Activated T-helper 2 cell treated with anti-CD3 and anti-CD28 coated beads, Interferon-gamma antibody, Interleukin-2, Interleukin-4, amounts not matched to agents 10 μg/mL and 5 μg/mL and 100 μg/mL, durations not matched to agents 14 hours and 24 hours and 36 hours (primary cell): ENCODE data around the gene CLK4. TPM values are rescaled to one million over a fixed set of nuclear protein-coding genes. Genes with fewer than 3 reads are reported as not detected.
A peak's percentile ranks its signal among the peaks of the same experiment; 100 is the strongest.

ENCODE experiments used
- DNase-seq: peaks from one replicate; pipeline ENCODE4 v3.0.0; 2021; ENCODE audit warnings: low spot score
- H3K27ac Mint-ChIP-seq: one replicate; pipeline ENCODE4 v1.8.0; 2021; ENCODE audit warnings: mixed read lengths
- H3K27me3 Mint-ChIP-seq: one replicate; pipeline ENCODE4 v1.8.0; 2021; ENCODE audit warnings: low read depth, mixed read lengths
- H3K36me3 Mint-ChIP-seq: one replicate; pipeline ENCODE4 v1.8.0; 2021; ENCODE audit warnings: low read depth, mixed read lengths
- H3K4me1 Mint-ChIP-seq: one replicate; pipeline ENCODE4 v1.8.0; 2021; ENCODE audit warnings: low read depth, mixed read lengths
- H3K4me3 Mint-ChIP-seq: one replicate; pipeline ENCODE4 v1.8.0; 2021; ENCODE audit warnings: low read depth, mild to moderate bottlenecking, moderate library complexity, mixed read lengths
- H3K9me3 Mint-ChIP-seq: one replicate; pipeline ENCODE4 v1.8.0; 2021; ENCODE audit warnings: mixed read lengths
- intact Hi-C: fragments of 100-400 bp; cut with micrococcal nuclease; formaldehyde crosslinking; loops from one replicate; pipeline ENCODE4 v1.15.1; 2023
- total RNA-seq: library from RNA; stranded (reverse); gene quantifications from 2 replicates; pipeline ENCODE4 v1.2.3, GENCODE V29; 2022

The CLK4 gene
- total RNA-seq = 21.9 and 23.6 TPM in 2 replicates

DNA sequence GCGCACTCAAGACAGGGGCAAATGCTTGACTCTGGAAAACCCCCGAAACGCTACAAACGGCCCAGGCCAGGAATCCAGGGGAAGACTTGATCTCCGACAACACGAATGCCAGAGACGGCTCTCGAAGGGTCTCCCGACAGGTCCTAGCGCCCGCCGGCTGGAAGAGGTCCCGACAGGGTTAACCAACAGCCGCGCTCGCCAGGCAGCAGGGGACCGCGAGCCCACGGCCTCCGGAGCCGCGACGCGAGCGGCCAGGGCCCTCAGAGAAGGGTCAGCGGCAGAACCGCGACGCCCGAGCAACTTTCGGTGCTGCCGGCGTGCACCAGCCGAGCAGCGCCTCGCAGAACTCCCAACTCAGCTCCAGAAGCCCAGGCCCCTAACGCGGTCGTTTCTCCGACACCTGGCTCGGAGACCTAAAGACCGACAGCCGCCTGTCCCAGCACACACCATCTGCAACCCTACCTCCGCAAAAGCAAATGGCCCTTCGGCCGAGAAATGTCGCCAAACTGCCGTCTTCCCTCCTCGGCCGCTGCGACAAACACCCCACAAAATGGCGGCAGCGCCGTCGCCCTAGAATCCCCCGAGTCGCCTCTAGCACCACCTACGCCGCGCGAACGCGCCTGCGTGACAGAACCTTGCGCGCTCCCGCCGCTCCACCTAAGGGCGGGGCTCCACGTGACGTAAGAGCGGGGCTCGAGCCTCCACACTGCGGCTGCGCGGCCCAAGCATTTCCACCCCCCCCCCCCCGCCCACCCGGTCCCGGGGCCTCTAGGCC, at the start of gene CLK4:
Gene CLK4 (minus strand): TSS at position 567 of the 775 bp plus-strand sequence. CDS start 3,634 bp downstream, outside the sequence.
- Mint-ChIP-seq H3K27ac (peak within 1 kb of the TSS; percentile 98), H3K36me3 (peaks cover 28% of the 10 kb centered on the region), H3K4me3 (peak within 1 kb of the TSS; percentile 97), H3K27me3 (peaks cover 6% of the 10 kb centered on the region), H3K9me3 (no peaks in the 10 kb centered on the region), H3K4me1 (peaks cover 19% of the 10 kb centered on the region)
- intact Hi-C loops = loop anchor here (1.0 to 10.0 kb wide), 7 partner anchors 104 to 1668 kb away; partner anchors contain the start of genes HNRNPH1, MAPK9, PHYKPL and RUFY1
- DNase-seq = peak; percentile 94

DNA sequence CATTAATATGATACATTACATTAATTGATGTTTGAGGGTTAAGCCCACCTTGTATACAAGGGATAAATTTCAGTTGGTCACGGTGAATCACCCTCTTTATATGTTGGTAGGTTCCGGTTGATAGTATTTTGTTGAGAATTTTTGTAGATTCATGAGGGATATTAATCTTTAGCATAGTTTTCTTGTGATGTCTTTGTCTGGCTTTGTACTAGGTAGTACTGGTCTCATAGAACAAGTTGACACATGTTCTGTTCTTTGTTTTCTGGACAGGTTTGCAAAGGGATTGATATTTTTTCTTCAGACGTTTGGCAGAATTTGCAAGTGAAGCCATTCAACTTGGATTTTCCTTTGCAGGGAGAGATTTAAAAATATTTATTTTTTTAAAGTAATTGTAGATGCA, 49.1 kb upstream of the CLK4 start:
- intact Hi-C loops = no loop called here
- H3K27me3 Mint-ChIP-seq = no peaks in the 10 kb centered on the region

DNA sequence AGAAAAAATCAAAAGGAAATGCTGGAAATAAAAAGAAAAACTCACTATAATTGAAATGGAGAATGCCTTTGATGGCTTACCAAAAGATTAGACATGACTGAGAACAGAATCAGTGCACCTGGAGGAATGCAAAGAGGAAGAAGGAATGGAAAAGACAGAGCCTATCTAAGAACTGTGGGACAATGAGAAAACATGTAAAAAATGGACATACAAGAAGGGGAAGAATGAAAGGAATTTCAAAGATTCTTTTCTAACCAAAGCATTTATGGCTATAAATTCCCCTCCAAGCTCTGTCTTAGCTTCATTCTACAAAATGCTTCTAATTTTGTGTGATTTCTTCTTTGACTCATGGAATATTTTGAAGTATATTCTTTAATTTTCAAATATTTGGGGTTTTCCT, 47.5 kb upstream of the CLK4 start:
- Mint-ChIP-seq H3K27me3 (no peaks in the 10 kb centered on the region), H3K9me3 (peaks cover 18% of the 10 kb centered on the region), H3K4me1 (peaks cover 4% of the 10 kb centered on the region), H3K27ac (no peak overlapping the region), H3K36me3 (no peaks in the 10 kb centered on the region), H3K4me3 (no peak overlapping the region)
- no peak for DNase-seq
- intact Hi-C loops = no loop called here

More for the DNA sequence above, 49.1 kb upstream of the CLK4 start:
- Mint-ChIP-seq H3K27ac (no peak overlapping the region), H3K36me3 (no peaks in the 10 kb centered on the region), H3K4me3 (no peak overlapping the region), H3K9me3 (peaks cover 22% of the 10 kb centered on the region), H3K4me1 (peaks cover 4% of the 10 kb centered on the region)
- DNase-seq = no peak

DNA sequence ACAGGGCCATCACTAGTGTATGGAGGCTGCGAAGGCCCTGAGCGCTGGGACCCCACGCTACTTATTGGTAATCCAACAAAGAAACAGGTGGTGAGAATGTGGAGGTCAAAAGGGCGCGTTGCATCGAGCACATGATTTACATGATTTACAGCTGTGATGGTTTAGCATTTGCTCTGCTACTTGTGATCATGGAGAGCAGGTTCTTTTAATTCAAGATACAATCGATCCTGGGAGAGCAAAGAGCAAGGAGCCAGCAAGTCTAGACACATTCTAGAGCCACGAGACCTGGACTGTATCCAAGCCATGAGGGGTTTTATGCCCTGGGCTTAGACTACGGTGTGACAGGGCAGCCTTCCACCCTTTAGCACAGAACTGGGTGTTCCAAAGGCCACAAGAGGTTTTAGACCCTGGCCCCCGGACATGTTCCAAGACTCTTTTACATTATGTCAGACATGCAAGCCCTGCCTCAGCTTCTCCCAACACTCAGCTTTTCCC, 47.0 kb upstream of the CLK4 start:
- Mint-ChIP-seq H3K4me3 (no peak overlapping the region), H3K9me3 (peaks cover 17% of the 10 kb centered on the region), H3K27me3 (no peaks in the 10 kb centered on the region), H3K27ac (no peak overlapping the region), H3K4me1 (peaks cover 4% of the 10 kb centered on the region), H3K36me3 (no peaks in the 10 kb centered on the region)
- intact Hi-C loops = no loop called here
- no peak for DNase-seq

DNA sequence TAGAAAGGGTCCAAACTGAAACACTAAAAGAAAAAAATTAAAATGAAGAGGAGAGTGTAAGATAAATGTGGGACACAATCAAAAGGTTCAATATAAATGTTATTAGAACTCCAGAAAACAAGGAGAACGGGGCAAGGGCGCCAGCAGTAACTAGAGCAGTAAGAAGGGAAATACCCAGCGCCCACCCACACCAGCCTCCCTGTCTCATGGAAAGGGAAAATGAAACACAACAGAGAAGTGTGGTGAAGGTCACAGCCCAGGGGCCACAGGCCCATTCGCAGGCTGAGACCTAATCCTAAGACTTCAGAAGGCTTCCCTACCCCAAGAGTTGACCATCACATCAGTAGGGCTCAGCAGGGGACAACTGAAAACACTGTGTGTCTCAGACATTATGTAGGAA, 45.8 kb upstream of the CLK4 start:
- H3K4me3 Mint-ChIP-seq = no peak overlapping the region
- intact Hi-C loops = no loop called here
- no peaks in the 10 kb centered on the region for H3K27me3 Mint-ChIP-seq
- H3K36me3 Mint-ChIP-seq = no peaks in the 10 kb centered on the region
- peaks cover 14% of the 10 kb centered on the region for H3K9me3 Mint-ChIP-seq
- no peak overlapping the region for H3K27ac Mint-ChIP-seq
- H3K4me1 Mint-ChIP-seq = peaks cover 4% of the 10 kb centered on the region
- no peak for DNase-seq

DNA sequence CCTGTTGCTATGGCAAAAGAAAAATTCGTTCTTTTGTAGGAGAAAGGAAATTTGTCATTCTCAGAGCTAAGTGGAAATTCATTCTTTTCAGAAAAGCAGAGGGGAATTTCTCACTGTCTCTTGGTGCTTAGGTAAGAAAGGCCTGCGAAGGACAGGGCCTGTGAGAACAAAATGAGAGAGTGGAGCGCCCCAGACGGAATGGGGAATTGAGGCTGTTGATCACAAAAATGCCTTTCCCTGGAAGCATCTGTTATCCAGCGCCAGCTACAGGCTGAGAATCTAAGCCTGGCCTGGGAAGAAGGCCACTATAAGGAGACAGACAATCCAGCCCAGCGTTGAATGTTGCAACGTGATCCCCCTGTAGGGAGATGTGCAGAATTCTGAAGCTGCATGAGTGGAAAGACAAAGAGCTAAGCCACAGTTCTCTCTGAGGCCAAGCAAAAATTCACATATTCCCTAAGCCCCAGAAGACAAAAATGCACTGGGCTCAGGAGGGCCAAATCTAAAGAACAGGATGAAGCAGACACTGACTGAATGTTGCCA, 44.8 kb upstream of the CLK4 start:
- H3K36me3 Mint-ChIP-seq = no peaks in the 10 kb centered on the region
- peaks cover 4% of the 10 kb centered on the region for H3K4me1 Mint-ChIP-seq
- H3K9me3 Mint-ChIP-seq = peaks cover 21% of the 10 kb centered on the region
- DNase-seq = no peak
- no peak overlapping the region for H3K27ac Mint-ChIP-seq
- H3K27me3 Mint-ChIP-seq = no peaks in the 10 kb centered on the region
- intact Hi-C loops = no loop called here
- H3K4me3 Mint-ChIP-seq = no peak overlapping the region

DNA sequence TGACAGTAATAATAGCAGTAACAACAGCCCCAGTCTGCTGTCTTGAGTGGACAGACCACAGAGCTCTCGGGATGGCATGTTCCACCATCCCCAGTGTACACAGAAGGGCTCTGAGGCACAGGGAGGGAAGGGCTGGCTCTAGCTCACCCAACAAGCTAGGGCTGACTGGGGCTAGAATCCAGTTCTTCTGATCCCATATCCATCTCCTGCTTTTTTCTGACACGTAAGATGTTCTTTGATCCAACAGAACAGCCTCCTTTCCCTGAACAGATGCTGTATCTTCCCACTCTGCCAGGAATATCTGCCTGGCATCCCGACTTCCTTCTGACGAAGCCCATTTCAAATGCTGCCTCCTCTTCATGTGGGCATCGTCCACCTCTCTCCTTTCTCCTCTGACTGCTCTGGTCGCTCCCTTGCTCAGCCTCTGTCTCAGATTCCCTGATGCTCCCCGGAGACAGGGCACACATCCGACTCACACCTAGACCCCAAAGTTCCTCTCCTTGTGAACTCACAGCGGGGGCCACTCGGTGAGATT, 43.6 kb upstream of the CLK4 start:
- intact Hi-C loops = no loop called here
- H3K27me3 Mint-ChIP-seq = no peaks in the 10 kb centered on the region
- no peak for DNase-seq
- H3K36me3 Mint-ChIP-seq = no peaks in the 10 kb centered on the region
- H3K27ac Mint-ChIP-seq = no peak overlapping the region
- no peak overlapping the region for H3K4me3 Mint-ChIP-seq
- peaks cover 21% of the 10 kb centered on the region for H3K9me3 Mint-ChIP-seq
- H3K4me1 Mint-ChIP-seq = peaks cover 4% of the 10 kb centered on the region

DNA sequence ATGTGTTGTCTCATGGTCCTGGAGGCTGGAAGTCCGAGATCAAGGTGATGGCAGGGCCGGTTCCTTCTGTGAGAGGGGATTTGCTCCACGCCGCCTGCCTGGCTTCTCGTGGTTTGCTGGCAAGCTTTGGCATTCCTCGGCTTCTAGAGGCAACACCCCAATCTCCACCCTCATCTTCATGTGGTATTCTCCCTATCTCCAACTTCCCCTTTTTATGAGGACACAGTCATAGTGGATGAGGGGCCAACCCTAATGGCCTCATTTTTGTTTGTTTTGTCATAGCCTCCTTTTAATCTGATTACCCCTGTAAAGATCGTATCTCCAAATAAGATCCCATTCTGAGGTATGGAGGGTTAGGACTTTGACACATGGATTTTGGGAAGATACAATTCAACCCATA, 41.7 kb upstream of the CLK4 start:
- Mint-ChIP-seq H3K27ac (no peak overlapping the region), H3K27me3 (no peaks in the 10 kb centered on the region), H3K36me3 (no peaks in the 10 kb centered on the region), H3K9me3 (peaks cover 26% of the 10 kb centered on the region), H3K4me1 (peaks cover 4% of the 10 kb centered on the region), H3K4me3 (no peak overlapping the region)
- intact Hi-C loops = no loop called here
- no peak for DNase-seq

DNA sequence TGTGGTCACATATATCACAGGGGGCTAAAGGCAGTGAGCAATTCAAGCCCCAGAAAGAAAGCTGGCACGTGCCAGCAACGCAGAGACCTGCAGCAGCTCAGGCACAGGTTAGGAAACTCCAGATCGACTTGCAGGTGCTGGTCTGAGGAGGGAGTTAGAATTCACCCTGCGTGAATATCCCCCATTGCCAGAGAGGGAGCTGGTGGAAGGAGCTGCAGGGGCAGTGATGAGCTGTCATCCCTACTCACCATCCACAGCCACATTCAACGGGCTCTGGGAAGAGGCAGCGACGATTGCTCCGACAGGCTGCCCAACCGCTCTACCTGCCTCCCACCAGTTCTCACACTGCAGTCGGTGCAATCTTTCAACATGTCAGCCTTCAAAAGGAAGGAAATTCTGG, 40.8 kb upstream of the CLK4 start:
- Mint-ChIP-seq H3K27me3 (no peaks in the 10 kb centered on the region), H3K4me1 (peaks cover 1% of the 10 kb centered on the region), H3K36me3 (no peaks in the 10 kb centered on the region), H3K27ac (no peak overlapping the region), H3K4me3 (no peak overlapping the region), H3K9me3 (peaks cover 29% of the 10 kb centered on the region)
- no peak for DNase-seq
- intact Hi-C loops = no loop called here

DNA sequence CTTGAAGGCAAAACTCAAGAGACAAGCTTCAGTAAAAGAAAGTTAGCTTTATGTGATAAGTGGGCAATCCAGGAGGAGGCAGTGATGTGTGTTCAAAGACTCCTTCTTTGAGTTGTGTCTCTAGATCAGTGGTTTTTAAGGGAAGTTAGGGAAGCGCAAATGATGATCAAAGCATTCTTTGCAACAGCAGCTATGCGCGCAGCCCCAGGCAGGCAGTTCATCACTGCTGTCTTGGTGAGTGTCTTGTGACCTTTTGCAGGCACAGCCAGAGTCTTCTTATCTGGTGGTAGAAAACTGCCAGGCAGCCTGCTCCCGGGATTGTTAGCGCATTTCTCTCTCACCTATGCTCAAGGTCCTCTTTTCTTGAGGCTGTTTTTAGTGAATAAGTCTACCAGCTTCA, 40.3 kb upstream of the CLK4 start:
- H3K9me3 Mint-ChIP-seq = peaks cover 27% of the 10 kb centered on the region
- H3K36me3 Mint-ChIP-seq = no peaks in the 10 kb centered on the region
- no peak overlapping the region for H3K4me3 Mint-ChIP-seq
- H3K4me1 Mint-ChIP-seq = no peaks in the 10 kb centered on the region
- H3K27ac Mint-ChIP-seq = no peak overlapping the region
- DNase-seq = no peak
- H3K27me3 Mint-ChIP-seq = no peaks in the 10 kb centered on the region
- intact Hi-C loops = no loop called here

DNA sequence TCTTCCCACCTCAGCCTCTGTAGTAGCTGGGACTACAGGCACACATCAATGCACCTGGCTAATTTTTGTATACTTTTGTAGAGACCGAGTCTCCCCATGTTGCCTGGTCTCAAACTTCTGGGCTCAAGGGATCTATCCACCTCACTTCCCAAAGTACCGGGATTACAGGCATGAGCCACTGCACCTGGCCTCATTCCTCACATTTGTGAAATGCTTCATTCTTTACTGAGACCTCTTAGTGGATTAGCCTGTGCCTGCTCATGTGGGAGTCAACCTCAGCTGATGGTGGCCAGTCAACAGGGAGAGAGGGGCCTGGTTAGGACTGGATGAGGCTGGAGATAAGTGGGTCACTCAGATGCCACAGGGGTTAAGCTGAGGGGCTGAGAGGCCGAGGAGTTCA, 37.3 kb upstream of the CLK4 start:
- H3K27me3 Mint-ChIP-seq = no peaks in the 10 kb centered on the region
- H3K36me3 Mint-ChIP-seq = no peaks in the 10 kb centered on the region
- intact Hi-C loops = no loop called here
- H3K27ac Mint-ChIP-seq = no peak overlapping the region
- H3K4me1 Mint-ChIP-seq = no peaks in the 10 kb centered on the region
- H3K4me3 Mint-ChIP-seq = no peak overlapping the region
- DNase-seq = no peak
- peaks cover 23% of the 10 kb centered on the region for H3K9me3 Mint-ChIP-seq

DNA sequence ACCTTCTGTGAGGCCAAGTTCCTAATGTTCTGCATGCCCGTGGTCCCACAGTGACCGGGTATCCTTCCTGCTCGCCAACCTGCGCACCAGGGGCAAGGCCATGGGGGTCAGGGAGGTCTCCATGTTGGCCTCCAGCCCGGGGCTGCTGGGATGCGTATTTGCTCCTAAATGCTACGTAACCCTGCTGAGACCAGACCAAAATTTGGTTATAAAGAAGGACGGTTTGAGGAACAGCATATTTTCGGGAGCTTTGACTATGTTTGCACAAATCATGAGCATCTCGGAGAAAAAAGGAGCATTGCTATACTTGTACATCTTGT, 35.7 kb upstream of the CLK4 start:
- H3K9me3 Mint-ChIP-seq = peaks cover 23% of the 10 kb centered on the region
- intact Hi-C loops = no loop called here
- H3K4me3 Mint-ChIP-seq = no peak overlapping the region
- no peaks in the 10 kb centered on the region for H3K4me1 Mint-ChIP-seq
- H3K27ac Mint-ChIP-seq = no peak overlapping the region
- DNase-seq = no peak
- H3K36me3 Mint-ChIP-seq = no peaks in the 10 kb centered on the region
- H3K27me3 Mint-ChIP-seq = no peaks in the 10 kb centered on the region

DNA sequence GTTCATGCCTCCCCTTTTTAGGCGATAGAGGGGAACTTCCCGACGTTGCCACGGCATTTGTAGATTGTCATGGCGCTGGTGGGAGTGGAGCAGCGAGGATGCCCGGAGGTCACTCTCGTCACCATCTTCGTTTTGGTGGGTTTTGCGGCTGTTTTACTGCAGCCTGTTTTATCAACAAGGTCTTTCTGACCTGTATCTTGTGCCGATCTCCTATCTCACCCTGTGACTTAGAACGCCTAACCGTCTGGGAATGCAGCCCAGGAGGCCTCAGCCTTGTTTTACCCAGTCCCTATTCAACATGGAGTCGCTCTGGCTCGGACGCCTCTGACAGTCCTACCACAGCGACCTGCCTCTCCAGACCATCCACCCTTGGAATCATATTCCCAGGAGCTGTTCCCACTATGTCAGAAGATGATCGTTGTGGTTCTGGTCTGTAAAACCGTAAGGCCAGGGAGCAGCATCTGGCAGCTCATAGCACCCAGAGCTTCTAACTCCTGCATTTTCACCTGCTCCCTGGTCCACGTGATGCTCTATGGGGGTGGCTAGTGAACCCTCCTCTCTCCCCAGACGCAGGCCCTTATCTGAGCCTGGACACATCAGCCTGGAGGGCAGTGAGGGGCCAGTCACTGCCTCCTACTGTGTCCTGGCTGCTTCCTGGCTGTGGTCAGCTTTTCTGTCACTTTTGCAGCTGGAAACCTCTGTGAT, 35.1 kb upstream of the CLK4 start:
- Mint-ChIP-seq H3K36me3 (no peaks in the 10 kb centered on the region), H3K27me3 (no peaks in the 10 kb centered on the region), H3K27ac (no peak overlapping the region), H3K4me3 (no peak overlapping the region), H3K9me3 (peaks cover 18% of the 10 kb centered on the region), H3K4me1 (no peaks in the 10 kb centered on the region)
- intact Hi-C loops = no loop called here
- DNase-seq = no peak
